DMS53 treated with DMSO at 0.1 percent for 48 hours (cell line): ENCODE data around the gene XAGE3.
"Not testable (repeated sequence)": the region's sequence is repeated elsewhere in the genome, so short reads cannot be mapped to it uniquely, and the experiment has no call there.

Experiments used
- DNase-seq: peaks from one replicate; lab custom pipeline; 2025; ENCODE audit not compliant: unreplicated experiment; lab: John Stamatoyannopoulos, UW

XAGE3 gene

GRCh38 chrX:52867610-52868348, at the start of gene XAGE3:
Gene XAGE3, minus strand, starts transcription at chrX:52868083. Its CDS starts 950 bp downstream, at chrX:52867133.
- no peak for DNase-seq

GRCh38 chrX:52914704-52915103, 46.8 kb upstream of the XAGE3 start:
- not testable (repeated sequence) for DNase-seq

GRCh38 chrX:52913681-52914080, 45.8 kb upstream of the XAGE3 start:
- not testable (repeated sequence) for DNase-seq

GRCh38 chrX:52909313-52909969, 41.6 kb upstream of the XAGE3 start:
- not testable (repeated sequence) for DNase-seq

GRCh38 chrX:52907900-52908299, 40.0 kb upstream of the XAGE3 start:
- DNase-seq, result not testable (repeated sequence)

GRCh38 chrX:52907137-52907536, 39.3 kb upstream of the XAGE3 start:
- not testable (repeated sequence) for DNase-seq

GRCh38 chrX:52906072-52906471, 38.2 kb upstream of the XAGE3 start:
- not testable (repeated sequence) for DNase-seq

GRCh38 chrX:52905531-52905930, 37.6 kb upstream of the XAGE3 start:
- not testable (repeated sequence) for DNase-seq

GRCh38 chrX:52896855-52897709, 29.2 kb upstream of the XAGE3 start, which contains the start of gene FAM156B:
Gene FAM156B, plus strand, starts transcription at chrX:52897330. Its CDS starts 9,896 bp downstream, at chrX:52907226.
- not testable (repeated sequence) for DNase-seq

GRCh38 chrX:52896438-52896837, 28.6 kb upstream of the XAGE3 start:
- not testable (repeated sequence) for DNase-seq

GRCh38 chrX:52888090-52888489, 20.2 kb upstream of the XAGE3 start:
- DNase-seq, result not testable (repeated sequence)

- not testable (repeated sequence) for DNase-seq
Observed at GRCh38 chrX:52887459-52887858, 19.6 kb upstream of the XAGE3 start.

GRCh38 chrX:52876386-52876785, 8.5 kb upstream of the XAGE3 start:
- not testable (repeated sequence) for DNase-seq

- DNase-seq, result not testable (repeated sequence)
Observed at GRCh38 chrX:52875436-52875835, 7.6 kb upstream of the XAGE3 start.

GRCh38 chrX:52874661-52875060, 6.8 kb upstream of the XAGE3 start:
- DNase-seq, result no peak

GRCh38 chrX:52873825-52874224, 5.9 kb upstream of the XAGE3 start:
- not testable (repeated sequence) for DNase-seq

- DNase-seq, result no peak
Observed at GRCh38 chrX:52870046-52870445, 2.2 kb upstream of the XAGE3 start.

- no peak for DNase-seq
Observed at GRCh38 chrX:52865343-52865998, 2.4 kb downstream of the XAGE3 start.

- not testable (repeated sequence) for DNase-seq
Observed at GRCh38 chrX:52856991-52857525, 10.8 kb downstream of the XAGE3 start.

- DNase-seq, result no peak
Observed at GRCh38 chrX:52852110-52852860, 15.6 kb downstream of the XAGE3 start.
